HEK293 (cell line): ENCODE measurements around the gene LRP1B.

Experiments used
- CTCF ChIA-PET: fragments of 350-600 bp; formaldehyde crosslinking; extraction: SDS; loops from one replicate; lab custom pipeline; 2021; ENCODE audit warnings: antibody characterized with exemption; lab: Yijun Ruan, JAX
- POLR2A ChIA-PET: fragments of 300-600 bp; formaldehyde crosslinking; extraction: SDS; loops from one replicate; lab custom pipeline; 2020; ENCODE audit warnings: antibody characterized with exemption, inconsistent platforms; lab: Yijun Ruan, JAX
- H3K27ac ChIP-seq: fragments of 200-500 bp; sonication (Bioruptor generic); 2 replicates; pipeline ENCODE4 v1.5.1; 2014; ENCODE audit warnings: low read depth, low read length, control low read depth, inconsistent platforms; ENCODE audit errors: extremely low read depth
- H3K36me3 ChIP-seq, 2 experiments: fragments of 200-500 bp in 1 of 2; sonication (Bioruptor generic) in 1 of 2; 1 replicate in 1 of 2; 2 replicates in 1 of 2; pipeline ENCODE4 v1.5.1; 2014 to 2017; ENCODE audit warnings: inconsistent platforms in 2 of 2, low read length in 2 of 2; ENCODE audit not compliant: control insufficient read depth in 2 of 2, insufficient read depth in 1 of 2
- H3K4me1 ChIP-seq: fragments of 200-500 bp; sonication (Bioruptor generic); 2 replicates; pipeline ENCODE4 v1.5.1; 2014; ENCODE audit warnings: mild to moderate bottlenecking, low read length, inconsistent platforms; ENCODE audit not compliant: control insufficient read depth, insufficient read depth
- H3K4me3 ChIP-seq: 2 replicates; pipeline ENCODE4 v1.5.1; 2011; ENCODE audit warnings: low read depth, mild to moderate bottlenecking, control low read depth, low read length, moderate library complexity
- H3K9me3 ChIP-seq: fragments of 200-500 bp; sonication (Bioruptor generic); 2 replicates; pipeline ENCODE4 v1.5.1; 2014; ENCODE audit warnings: low read depth, low read length, inconsistent platforms; ENCODE audit not compliant: control insufficient read depth, insufficient read depth
- FEZF1 ChIP-seq: fragments of 450-650 bp; formaldehyde crosslinking; IDR thresholded peaks from 2 replicates; pipeline ENCODE4 v1.5.1; 2016; ENCODE audit warnings: missing biosample characterization, missing genetic modification characterization
- HOXD13 ChIP-seq: sonication (generic); formaldehyde crosslinking; IDR thresholded peaks from 2 replicates; pipeline ENCODE4 v1.8.0; 2022; ENCODE audit warnings: missing genetic modification reagents, borderline replicate concordance
- OSR2 ChIP-seq: fragments of 450-650 bp; formaldehyde crosslinking; IDR thresholded peaks from 2 replicates; pipeline ENCODE4 v1.5.1; 2016; ENCODE audit warnings: missing biosample characterization, missing genetic modification characterization
- PRDM1 ChIP-seq: fragments of 450-650 bp; formaldehyde crosslinking; IDR thresholded peaks from 2 replicates; pipeline ENCODE4; 2016; ENCODE audit warnings: missing biosample characterization, missing genetic modification characterization
- SALL2 ChIP-seq: fragments of 450-650 bp; formaldehyde crosslinking; IDR thresholded peaks from 2 replicates; pipeline ENCODE4 v1.5.0; 2017; ENCODE audit warnings: missing biosample characterization, mild to moderate bottlenecking, missing genetic modification characterization, borderline replicate concordance
- SCRT1 ChIP-seq: fragments of 450-650 bp; formaldehyde crosslinking; IDR thresholded peaks from 2 replicates; pipeline ENCODE4 v1.5.1; 2016; ENCODE audit warnings: missing biosample characterization, missing genetic modification characterization, borderline replicate concordance
- WT1 ChIP-seq: fragments of 450-650 bp; formaldehyde crosslinking; IDR thresholded peaks from 2 replicates; pipeline ENCODE4 v1.5.1; 2016; ENCODE audit warnings: missing biosample characterization, missing genetic modification characterization
- ZIC2 ChIP-seq: fragments of 450-650 bp; formaldehyde crosslinking; IDR thresholded peaks from 2 replicates; pipeline ENCODE4 v1.5.1; 2016; ENCODE audit warnings: missing biosample characterization, missing genetic modification characterization
- ZNF157 ChIP-seq: fragments of 450-650 bp; formaldehyde crosslinking; IDR thresholded peaks from 2 replicates; pipeline ENCODE4 v1.5.1; 2016; ENCODE audit warnings: missing biosample characterization, missing genetic modification characterization
- ZNF416 ChIP-seq: fragments of 450-650 bp; formaldehyde crosslinking; IDR thresholded peaks from 2 replicates; pipeline ENCODE4 v1.5.1; 2016; ENCODE audit warnings: missing biosample characterization, missing genetic modification characterization
- ZNF560 ChIP-seq: fragments of 450-650 bp; formaldehyde crosslinking; IDR thresholded peaks from 2 replicates; pipeline ENCODE4 v1.5.1; 2017; ENCODE audit warnings: missing biosample characterization, missing genetic modification characterization, borderline replicate concordance
- ZNF621 ChIP-seq: fragments of 450-650 bp; formaldehyde crosslinking; IDR thresholded peaks from 2 replicates; pipeline ENCODE4 v1.5.1; 2017; ENCODE audit warnings: missing biosample characterization, missing genetic modification characterization
- ZNF670 ChIP-seq: fragments of 450-650 bp; formaldehyde crosslinking; IDR thresholded peaks from 2 replicates; pipeline ENCODE4 v1.5.1; 2016; ENCODE audit warnings: missing biosample characterization, missing genetic modification characterization, low read depth
- ZNF791 ChIP-seq: fragments of 450-650 bp; formaldehyde crosslinking; IDR thresholded peaks from 2 replicates; pipeline ENCODE4 v1.5.1; 2016; ENCODE audit warnings: missing biosample characterization, missing genetic modification characterization
- ZXDB ChIP-seq: fragments of 450-650 bp; formaldehyde crosslinking; IDR thresholded peaks from 2 replicates; pipeline ENCODE4 v1.5.1; 2016; ENCODE audit warnings: missing biosample characterization, missing genetic modification characterization
- TF ChIP-seq, protein P1 (sequence below): fragments of 450-650 bp; formaldehyde crosslinking; IDR thresholded peaks from 2 replicates; pipeline ENCODE4 v1.5.1; 2016; ENCODE audit warnings: missing biosample characterization, missing genetic modification characterization
- TF ChIP-seq, protein P2 (sequence below): fragments of 450-650 bp; formaldehyde crosslinking; IDR thresholded peaks from 2 replicates; pipeline ENCODE4 v1.5.1; 2016; ENCODE audit warnings: missing biosample characterization, missing genetic modification characterization
- TF ChIP-seq, protein P3 (sequence below): fragments of 450-650 bp; formaldehyde crosslinking; IDR thresholded peaks from 2 replicates; pipeline ENCODE4 v1.5.1; 2016; ENCODE audit warnings: missing biosample characterization, missing genetic modification characterization
- TF ChIP-seq, protein P4 (sequence below): fragments of 450-650 bp; formaldehyde crosslinking; conservative IDR thresholded peaks from 2 replicates; pipeline ENCODE4 v1.5.1; 2016; ENCODE audit warnings: low read depth, missing biosample characterization, missing genetic modification characterization

The LRP1B gene

GRCh38 chr2:141560723-141561122 lies 570.1 kb downstream of the LRP1B start (continued):
- TF ChIP-seq ZNF670 (tag by site-specific recombination) (no peak), ZNF157 (tag by site-specific recombination) (no peak), ZNF621 (tag by site-specific recombination) (no peak), ZNF416 (no peak), WT1 (tag by site-specific recombination) (no peak), ZXDB (tag by site-specific recombination) (no peak), FEZF1 (tag by site-specific recombination) (no peak), ZNF791 (tag by site-specific recombination) (no peak)
- TF ChIP-seq, protein P1, sequence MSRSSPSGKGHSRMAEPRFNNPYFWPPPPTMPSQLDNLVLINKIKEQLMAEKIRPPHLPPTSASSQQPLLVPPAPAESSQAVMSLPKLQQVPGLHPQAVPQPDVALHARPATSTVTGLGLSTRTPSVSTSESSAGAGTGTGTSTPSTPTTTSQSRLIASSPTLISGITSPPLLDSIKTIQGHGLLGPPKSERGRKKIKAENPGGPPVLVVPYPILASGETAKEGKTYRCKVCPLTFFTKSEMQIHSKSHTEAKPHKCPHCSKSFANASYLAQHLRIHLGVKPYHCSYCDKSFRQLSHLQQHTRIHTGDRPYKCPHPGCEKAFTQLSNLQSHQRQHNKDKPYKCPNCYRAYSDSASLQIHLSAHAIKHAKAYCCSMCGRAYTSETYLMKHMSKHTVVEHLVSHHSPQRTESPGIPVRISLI (tag by site-specific recombination), result no peak

- Histone ChIP-seq H3K4me3 (no peak overlapping the region), H3K9me3 (no peaks in the 10 kb centered on the region), H3K27ac (no peak overlapping the region), H3K4me1 (peaks cover 4% of the 10 kb centered on the region; the same call in 1 of the 2 replicates), H3K36me3 (no peaks in the 10 kb centered on the region)
- CTCF ChIA-PET, result interaction anchor here (0.7 to 1.0 kb wide), 2 partner anchors 10 to 420 kb away, joined by 3 read pairs; no protein-coding TSS in a partner anchor
- POLR2A ChIA-PET, result no interaction called here
- TF ChIP-seq PRDM1 (tag by site-specific recombination), result no peak
- TF ChIP-seq, protein P2, sequence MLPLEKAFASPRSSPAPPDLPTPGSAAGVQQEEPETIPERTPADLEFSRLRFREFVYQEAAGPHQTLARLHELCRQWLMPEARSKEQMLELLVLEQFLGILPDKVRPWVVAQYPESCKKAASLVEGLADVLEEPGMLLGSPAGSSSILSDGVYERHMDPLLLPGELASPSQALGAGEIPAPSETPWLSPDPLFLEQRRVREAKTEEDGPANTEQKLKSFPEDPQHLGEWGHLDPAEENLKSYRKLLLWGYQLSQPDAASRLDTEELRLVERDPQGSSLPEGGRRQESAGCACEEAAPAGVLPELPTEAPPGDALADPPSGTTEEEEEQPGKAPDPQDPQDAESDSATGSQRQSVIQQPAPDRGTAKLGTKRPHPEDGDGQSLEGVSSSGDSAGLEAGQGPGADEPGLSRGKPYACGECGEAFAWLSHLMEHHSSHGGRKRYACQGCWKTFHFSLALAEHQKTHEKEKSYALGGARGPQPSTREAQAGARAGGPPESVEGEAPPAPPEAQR, result no peak
- TF ChIP-seq SCRT1 (tag by site-specific recombination), result no peak
- TF ChIP-seq HOXD13 (CRISPR knock-in tag), result no peak
- TF ChIP-seq, protein P1 (tag by site-specific recombination), result no peak
- no peak for TF ChIP-seq OSR2 (tag by site-specific recombination)
- TF ChIP-seq ZNF560 (tag by site-specific recombination), result no peak
Measured at GRCh38 chr2:141557329-141558095, 573.3 kb downstream of the LRP1B start.

DNA sequence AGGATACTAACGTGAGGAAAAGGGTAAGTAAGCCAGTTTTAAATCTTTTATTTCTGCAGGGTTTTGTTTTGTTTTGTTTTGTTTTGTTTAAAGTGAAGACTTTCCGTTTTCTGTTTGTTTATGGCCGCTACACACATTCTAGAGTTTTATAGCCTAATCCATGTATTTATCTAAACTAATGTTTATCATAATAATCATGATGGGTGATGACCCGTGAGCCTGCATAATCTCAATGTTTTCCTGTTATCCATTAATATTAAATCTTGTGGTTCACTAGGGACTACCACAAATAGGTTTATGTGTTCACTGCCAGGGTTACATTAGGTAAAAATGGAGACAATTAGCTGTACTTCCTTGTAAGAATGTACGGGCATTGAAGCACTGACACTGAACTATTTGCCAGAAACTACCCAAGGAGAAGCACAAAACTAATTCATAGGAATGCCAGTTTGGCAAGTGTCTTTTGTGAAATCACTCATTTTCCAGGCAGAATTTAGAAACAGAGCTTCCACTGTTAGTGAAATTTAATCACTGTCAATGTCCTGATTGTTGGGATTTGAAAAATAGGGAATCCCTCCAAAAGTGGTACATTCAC lies 574.8 kb downstream of the LRP1B start:
- H3K27ac ChIP-seq, result no peak overlapping the region
- ChIA-PET POLR2A (no interaction called here), CTCF (interaction anchor here (0.6 to 1.7 kb wide), 7 partner anchors 8 to 692 kb away, joined by 3 to 5 read pairs (median 3); no protein-coding TSS in a partner anchor)
- H3K9me3 ChIP-seq, result no peaks in the 10 kb centered on the region
- H3K36me3 ChIP-seq, result no peaks in the 10 kb centered on the region
- peaks cover 4% of the 10 kb centered on the region; the same call in 1 of the 2 replicates for H3K4me1 ChIP-seq
- no peak overlapping the region for H3K4me3 ChIP-seq
- TF ChIP-seq ZXDB (tag by site-specific recombination) (no peak), SALL2 (tag by site-specific recombination) (no peak), ZIC2 (no peak)
- TF ChIP-seq, protein P3, sequence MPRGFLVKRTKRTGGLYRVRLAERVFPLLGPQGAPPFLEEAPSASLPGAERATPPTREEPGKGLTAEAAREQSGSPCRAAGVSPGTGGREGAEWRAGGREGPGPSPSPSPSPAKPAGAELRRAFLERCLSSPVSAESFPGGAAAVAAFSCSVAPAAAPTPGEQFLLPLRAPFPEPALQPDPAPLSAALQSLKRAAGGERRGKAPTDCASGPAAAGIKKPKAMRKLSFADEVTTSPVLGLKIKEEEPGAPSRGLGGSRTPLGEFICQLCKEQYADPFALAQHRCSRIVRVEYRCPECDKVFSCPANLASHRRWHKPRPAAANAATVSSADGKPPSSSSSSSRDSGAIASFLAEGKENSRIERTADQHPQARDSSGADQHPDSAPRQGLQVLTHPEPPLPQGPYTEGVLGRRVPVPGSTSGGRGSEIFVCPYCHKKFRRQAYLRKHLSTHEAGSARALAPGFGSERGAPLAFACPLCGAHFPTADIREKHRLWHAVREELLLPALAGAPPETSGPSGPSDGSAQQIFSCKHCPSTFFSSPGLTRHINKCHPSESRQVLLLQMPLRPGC (tag by site-specific recombination), result no peak
- TF ChIP-seq, protein P4, sequence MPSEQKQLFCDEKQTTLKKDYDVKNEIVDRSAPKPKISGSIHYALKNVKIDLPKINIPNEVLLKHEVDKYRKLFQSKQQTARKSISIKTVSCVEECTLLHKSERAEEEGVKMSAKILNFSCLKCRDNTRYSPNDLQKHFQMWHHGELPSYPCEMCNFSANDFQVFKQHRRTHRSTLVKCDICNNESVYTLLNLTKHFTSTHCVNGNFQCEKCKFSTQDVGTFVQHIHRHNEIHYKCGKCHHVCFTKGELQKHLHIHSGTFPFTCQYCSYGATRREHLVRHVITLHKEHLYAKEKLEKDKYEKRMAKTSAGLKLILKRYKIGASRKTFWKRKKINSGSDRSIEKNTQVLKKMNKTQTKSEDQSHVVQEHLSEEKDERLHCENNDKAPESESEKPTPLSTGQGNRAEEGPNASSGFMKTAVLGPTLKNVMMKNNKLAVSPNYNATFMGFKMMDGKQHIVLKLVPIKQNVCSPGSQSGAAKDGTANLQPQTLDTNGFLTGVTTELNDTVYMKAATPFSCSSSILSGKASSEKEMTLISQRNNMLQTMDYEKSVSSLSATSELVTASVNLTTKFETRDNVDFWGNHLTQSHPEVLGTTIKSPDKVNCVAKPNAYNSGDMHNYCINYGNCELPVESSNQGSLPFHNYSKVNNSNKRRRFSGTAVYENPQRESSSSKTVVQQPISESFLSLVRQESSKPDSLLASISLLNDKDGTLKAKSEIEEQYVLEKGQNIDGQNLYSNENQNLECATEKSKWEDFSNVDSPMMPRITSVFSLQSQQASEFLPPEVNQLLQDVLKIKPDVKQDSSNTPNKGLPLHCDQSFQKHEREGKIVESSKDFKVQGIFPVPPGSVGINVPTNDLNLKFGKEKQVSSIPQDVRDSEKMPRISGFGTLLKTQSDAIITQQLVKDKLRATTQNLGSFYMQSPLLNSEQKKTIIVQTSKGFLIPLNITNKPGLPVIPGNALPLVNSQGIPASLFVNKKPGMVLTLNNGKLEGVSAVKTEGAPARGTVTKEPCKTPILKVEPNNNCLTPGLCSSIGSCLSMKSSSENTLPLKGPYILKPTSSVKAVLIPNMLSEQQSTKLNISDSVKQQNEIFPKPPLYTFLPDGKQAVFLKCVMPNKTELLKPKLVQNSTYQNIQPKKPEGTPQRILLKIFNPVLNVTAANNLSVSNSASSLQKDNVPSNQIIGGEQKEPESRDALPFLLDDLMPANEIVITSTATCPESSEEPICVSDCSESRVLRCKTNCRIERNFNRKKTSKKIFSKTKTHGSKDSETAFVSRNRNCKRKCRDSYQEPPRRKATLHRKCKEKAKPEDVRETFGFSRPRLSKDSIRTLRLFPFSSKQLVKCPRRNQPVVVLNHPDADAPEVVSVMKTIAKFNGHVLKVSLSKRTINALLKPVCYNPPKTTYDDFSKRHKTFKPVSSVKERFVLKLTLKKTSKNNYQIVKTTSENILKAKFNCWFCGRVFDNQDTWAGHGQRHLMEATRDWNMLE (tag by site-specific recombination), result no peak
